Stimulated activated CD8-positive, alpha-beta memory T cell treated with anti-CD3 and anti-CD28 coated beads, Interleukin-7, amount 100 ng/mL, for 1 hour (primary cell): ENCODE data around the gene GPATCH3.
"Not testable (repeated sequence)": the region's sequence is repeated elsewhere in the genome, so short reads cannot be mapped to it uniquely, and the experiment has no call there.

ENCODE experiments used
- DNase-seq, 2 donors: peaks; one replicate each; pipeline ENCODE4 v3.0.0-alpha.2; 2020; ENCODE audit warnings: low read depth in 2 of 2

The GPATCH3 gene

GRCh38 chr1:26900001-26900814 lies at the start of gene GPATCH3:
TSS of gene GPATCH3 (minus strand) at chr1:26900467. CDS start at chr1:26900442, 25 bp downstream.
- DNase-seq = peak; percentile 67 to 68

GRCh38 chr1:26949926-26950319 lies 49.7 kb upstream of the GPATCH3 start:
- no peak for DNase-seq

- no peak for DNase-seq
Observed at GRCh38 chr1:26949266-26949925, 49.1 kb upstream of the GPATCH3 start.

- DNase-seq = not testable (repeated sequence)
Observed at GRCh38 chr1:26948725-26949057, 48.4 kb upstream of the GPATCH3 start.

- DNase-seq = no peak
Observed at GRCh38 chr1:26946270-26946669, 46.0 kb upstream of the GPATCH3 start.

GRCh38 chr1:26945728-26946127 lies 45.5 kb upstream of the GPATCH3 start:
- no peak for DNase-seq

- DNase-seq = no peak
Observed at GRCh38 chr1:26945138-26945537, 44.9 kb upstream of the GPATCH3 start.

GRCh38 chr1:26942656-26943055 lies 42.4 kb upstream of the GPATCH3 start:
- no peak for DNase-seq

GRCh38 chr1:26941311-26941710 lies 41.0 kb upstream of the GPATCH3 start:
- no peak for DNase-seq

- no peak for DNase-seq
Observed at GRCh38 chr1:26938659-26939025, 38.4 kb upstream of the GPATCH3 start.

- no peak for DNase-seq
Observed at GRCh38 chr1:26938004-26938658, 37.9 kb upstream of the GPATCH3 start.

- no peak for DNase-seq
Observed at GRCh38 chr1:26936823-26937222, 36.6 kb upstream of the GPATCH3 start.

GRCh38 chr1:26932531-26932930 lies 32.3 kb upstream of the GPATCH3 start:
- DNase-seq = no peak

GRCh38 chr1:26923711-26924110 lies 23.4 kb upstream of the GPATCH3 start:
- DNase-seq = no peak

GRCh38 chr1:26922901-26923300 lies 22.6 kb upstream of the GPATCH3 start:
- no peak for DNase-seq

- no peak for DNase-seq
Observed at GRCh38 chr1:26922431-26922729, 22.1 kb upstream of the GPATCH3 start.

GRCh38 chr1:26921540-26922430 lies 21.5 kb upstream of the GPATCH3 start, which contains the start of gene NUDC:
TSS of gene NUDC (plus strand) at chr1:26921743. CDS start at chr1:26921849, 106 bp downstream.
- peak; percentile 91 for DNase-seq

GRCh38 chr1:26921126-26921539 lies 20.9 kb upstream of the GPATCH3 start:
- no peak for DNase-seq

GRCh38 chr1:26915204-26915842 lies 15.1 kb upstream of the GPATCH3 start:
- no peak for DNase-seq

GRCh38 chr1:26913754-26914619 lies 13.7 kb upstream of the GPATCH3 start, which contains the start of gene NR0B2:
TSS of gene NR0B2 (minus strand) at chr1:26913975. CDS start at chr1:26913940, 35 bp downstream.
- no peak for DNase-seq
